Mucosa of descending colon (tissue), 3 donors: ENCODE data around the gene MYL3. TPM values are rescaled to one million over a fixed set of nuclear protein-coding genes. Genes with fewer than 3 reads are reported as not detected.

Experiments
- ATAC-seq: fragments of 200-7000 bp; cut with Tn5 transposase; one replicate; pipeline ENCODE4 v1.9.1; 2020; ENCODE audit warnings: mild to moderate bottlenecking, moderate library complexity
- DNase-seq, 3 donors: peaks; one replicate each; pipeline ENCODE4 v3.0.0-alpha.2; 2020
- H3K36me3 ChIP-seq: fragments of 200-600 bp; one replicate; pipeline ENCODE4 v1.8.0; 2021; ENCODE audit warnings: low read depth, mild to moderate bottlenecking
- H3K4me1 ChIP-seq: fragments of 200-600 bp; one replicate; pipeline ENCODE4 v1.8.0; 2021; ENCODE audit warnings: low read depth, mild to moderate bottlenecking
- H3K4me3 ChIP-seq: fragments of 200-600 bp; one replicate; pipeline ENCODE4 v1.8.0; 2021; ENCODE audit warnings: mild to moderate bottlenecking
- H3K9me3 ChIP-seq: fragments of 200-600 bp; one replicate; pipeline ENCODE4 v1.8.0; 2021; ENCODE audit warnings: mild to moderate bottlenecking
- intact Hi-C, 2 donors: fragments of 100-400 bp; cut with DNase I in 1 of 2; cut with micrococcal nuclease in 1 of 2; formaldehyde crosslinking; loops; one replicate each; pipeline versions ENCODE4 v1.11.0 to v1.11.1; 2022; cut with DNase I, micrococcal nuclease
- total RNA-seq, 3 donors: library from RNA; stranded (reverse); fragmentation: NEBNext Ultra II Directional in 2 of 3; extraction: Animal tissue kit (Norgen Biotek cat#: 25700) in 2 of 3; gene quantifications; one replicate each; pipeline versions ENCODE4 v1.2.1 to v1.2.4, GENCODE V29; 2021 to 2023
- TF ChIP-seq, protein P1 (sequence below): fragments of 200-600 bp; IDR thresholded peaks from one replicate; pipeline ENCODE4 v1.8.0; 2022; ENCODE audit warnings: antibody characterized with exemption, mild to moderate bottlenecking
- donor health status: DM: no; HTN: no; CAD: no; lungs with moderate emphysema.
- donor health status: DM: no; HTN: no; CAD: no.
- donor health status: DM: no; HTN: yes; CAD: no.

Gene MYL3
- total RNA-seq, 3 donors from 2014 or later, result 0.32 to 3.1 (median 1.2) TPM

GRCh38 chr3:46901061-46901460 is 37.8 kb upstream of the MYL3 start:
- peaks cover 3% of the 10 kb centered on the region for H3K4me1 ChIP-seq
- no peak for ATAC-seq
- DNase-seq, result no peak
- no peaks in the 10 kb centered on the region for H3K9me3 ChIP-seq
- TF ChIP-seq, protein P1, sequence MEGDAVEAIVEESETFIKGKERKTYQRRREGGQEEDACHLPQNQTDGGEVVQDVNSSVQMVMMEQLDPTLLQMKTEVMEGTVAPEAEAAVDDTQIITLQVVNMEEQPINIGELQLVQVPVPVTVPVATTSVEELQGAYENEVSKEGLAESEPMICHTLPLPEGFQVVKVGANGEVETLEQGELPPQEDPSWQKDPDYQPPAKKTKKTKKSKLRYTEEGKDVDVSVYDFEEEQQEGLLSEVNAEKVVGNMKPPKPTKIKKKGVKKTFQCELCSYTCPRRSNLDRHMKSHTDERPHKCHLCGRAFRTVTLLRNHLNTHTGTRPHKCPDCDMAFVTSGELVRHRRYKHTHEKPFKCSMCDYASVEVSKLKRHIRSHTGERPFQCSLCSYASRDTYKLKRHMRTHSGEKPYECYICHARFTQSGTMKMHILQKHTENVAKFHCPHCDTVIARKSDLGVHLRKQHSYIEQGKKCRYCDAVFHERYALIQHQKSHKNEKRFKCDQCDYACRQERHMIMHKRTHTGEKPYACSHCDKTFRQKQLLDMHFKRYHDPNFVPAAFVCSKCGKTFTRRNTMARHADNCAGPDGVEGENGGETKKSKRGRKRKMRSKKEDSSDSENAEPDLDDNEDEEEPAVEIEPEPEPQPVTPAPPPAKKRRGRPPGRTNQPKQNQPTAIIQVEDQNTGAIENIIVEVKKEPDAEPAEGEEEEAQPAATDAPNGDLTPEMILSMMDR, result no peak
- H3K4me3 ChIP-seq, result no peak overlapping the region
- intact Hi-C loops, result no loop called here
- no peaks in the 10 kb centered on the region for H3K36me3 ChIP-seq

- no peak for ATAC-seq
- no peak for DNase-seq
- intact Hi-C loops, result no loop called here
- H3K4me1 ChIP-seq, result peaks cover 3% of the 10 kb centered on the region
- H3K36me3 ChIP-seq, result no peaks in the 10 kb centered on the region
- no peaks in the 10 kb centered on the region for H3K9me3 ChIP-seq
- TF ChIP-seq, protein P1, result no peak
- no peak overlapping the region for H3K4me3 ChIP-seq
Measured at GRCh38 chr3:46900356-46900755, 37.1 kb upstream of the MYL3 start.

DNA sequence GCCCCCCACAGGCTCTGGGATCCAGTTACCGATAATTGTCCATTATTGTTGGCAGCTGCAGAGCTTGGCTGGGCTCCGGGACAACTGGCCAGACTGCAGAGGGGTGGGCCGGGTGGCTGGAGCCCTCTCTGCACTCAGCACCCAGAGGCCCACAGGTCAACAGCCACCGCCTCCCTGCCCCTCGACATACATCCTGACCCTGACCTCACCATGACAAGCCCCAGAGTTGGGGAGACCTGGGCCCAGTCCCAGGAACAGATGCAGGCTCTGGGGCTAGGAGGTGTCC is 36.7 kb upstream of the MYL3 start:
- Histone ChIP-seq H3K9me3 (no peaks in the 10 kb centered on the region), H3K4me1 (peaks cover 3% of the 10 kb centered on the region), H3K36me3 (no peaks in the 10 kb centered on the region), H3K4me3 (no peak overlapping the region)
- intact Hi-C loops, result no loop called here
- TF ChIP-seq, protein P1, result no peak
- ATAC-seq, result no peak
- peak in 1 of 3 donors; percentile 43 for DNase-seq

DNA sequence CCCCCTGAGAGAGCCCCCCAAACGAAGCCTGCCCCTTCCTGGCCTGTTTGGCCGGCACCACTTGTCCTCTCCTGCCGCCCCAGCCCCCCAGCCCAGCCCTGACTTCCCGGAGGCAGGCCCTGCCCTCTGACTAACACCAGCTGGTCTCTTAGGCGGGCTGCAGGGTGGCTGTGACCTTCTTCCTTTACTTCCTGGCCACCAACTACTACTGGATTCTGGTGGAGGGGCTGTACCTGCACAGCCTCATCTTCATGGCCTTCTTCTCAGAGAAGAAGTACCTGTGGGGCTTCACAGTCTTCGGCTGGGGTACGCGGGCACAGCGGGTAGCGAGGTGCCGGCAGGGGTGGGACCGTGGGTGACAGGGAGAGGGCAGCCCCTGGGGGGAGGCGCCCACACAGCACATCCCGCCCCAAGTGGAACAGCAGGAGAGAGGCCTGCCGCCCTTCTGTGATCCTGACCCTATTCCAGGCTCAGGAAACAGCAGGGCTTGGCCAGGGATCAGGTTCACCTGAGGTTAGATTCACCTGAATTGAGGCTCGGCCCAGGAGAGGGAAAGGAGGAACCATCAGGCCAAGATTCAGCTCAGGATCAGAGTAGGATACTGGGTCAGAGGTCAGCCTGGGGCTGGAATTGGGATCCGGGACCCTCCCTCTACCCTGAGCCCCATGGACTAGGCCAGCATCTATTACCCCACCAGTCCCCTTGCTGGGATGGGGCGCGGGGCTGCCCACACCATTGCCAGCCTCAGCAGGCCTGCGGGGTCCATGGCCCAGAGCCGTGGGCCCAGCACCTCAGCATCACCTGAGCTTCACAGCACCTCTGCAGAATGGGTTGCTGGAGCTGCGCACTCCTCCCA is 36.1 kb upstream of the MYL3 start:
- TF ChIP-seq, protein P1, result no peak
- peaks cover 3% of the 10 kb centered on the region for H3K4me1 ChIP-seq
- no peaks in the 10 kb centered on the region for H3K36me3 ChIP-seq
- H3K9me3 ChIP-seq, result no peaks in the 10 kb centered on the region
- H3K4me3 ChIP-seq, result no peak overlapping the region
- DNase-seq (peak in 1 of 3 donors; percentile 41), ATAC-seq (no peak)
- intact Hi-C loops, result loop anchor here in 1 of 2 donors (10.0 kb wide), 1 partner anchor 195 kb away; the partner anchor contains the start of gene TMIE

- Histone ChIP-seq H3K4me3 (no peak overlapping the region), H3K36me3 (no peaks in the 10 kb centered on the region), H3K4me1 (peaks cover 3% of the 10 kb centered on the region), H3K9me3 (no peaks in the 10 kb centered on the region)
- DNase-seq, result peak in 1 of 3 donors; percentile 45
- intact Hi-C loops, result loop anchor here in 1 of 2 donors (10.0 kb wide), 1 partner anchor 194 kb away; the partner anchor contains the start of gene TMIE
- ATAC-seq, result peak; percentile 24
- TF ChIP-seq, protein P1, result no peak
Measured at GRCh38 chr3:46898321-46899150, 35.3 kb upstream of the MYL3 start.
